ENCODE measurements around the gene FIGNL1. TPM values are rescaled to one million over a fixed set of nuclear protein-coding genes. Genes with fewer than 3 reads are reported as not detected.

The FIGNL1 gene
- total and polyA plus RNA-seq, 2 donors (not counting 3 experiments of a cell fraction or from before 2014, with no cell fraction given): 20.8 to 49.3 TPM

- no peaks in the 10 kb centered on the region for H3K27me3 ChIP-seq (ENCODE audit: control insufficient read depth in 2 of 2, insufficient read depth in 2 of 2, low read length in 2 of 2)
- H3K79me2 ChIP-seq (ENCODE audit: control insufficient read depth, insufficient read depth, low read length): no peaks in the 10 kb centered on the region
- no peaks in the 10 kb centered on the region for H3K36me3 ChIP-seq (ENCODE audit: control insufficient read depth in 2 of 2, extremely low read depth in 1 of 2, insufficient read depth in 2 of 2, low read length in 2 of 2)
- H3K4me2 ChIP-seq (ENCODE audit: insufficient read depth, low read length): no peak overlapping the region
- TF ChIP-seq MYC (IDR thresholded peaks at IDR 0.05; ENCODE audit: low read depth, low read length) (no peak), MAX (IDR thresholded peaks at IDR 0.05; ENCODE audit: insufficient read depth, insufficient read length) (no peak), EZH2 (IDR thresholded peaks at IDR 0.05; ENCODE audit: borderline replicate concordance, low read depth, low read length, severe bottlenecking) (no peak), CTCF (IDR thresholded peaks at IDR 0.05; ENCODE audit: extremely low read depth in 1 of 2, insufficient read depth in 1 of 2, low read depth in 1 of 2, low read length in 2 of 2) (peak in 1 of 2 donors; percentile 9), GATA2 (IDR thresholded peaks at IDR 0.05; ENCODE audit: insufficient read depth, insufficient read length, low read depth, low read length) (no peak)
- ChIA-PET POLR2A (no interaction called here), CTCF (interaction anchor here (1.0 kb wide), 1 partner anchor 53 kb away, joined by 3 read pairs; no protein-coding TSS in a partner anchor)
- no peak overlapping the region for H3K27ac ChIP-seq (ENCODE audit: insufficient read depth, low read depth, low read length)
- FAIRE-seq (no peak), DNase-seq (ENCODE audit: low read depth, low spot score) (no peak)
- H3K9ac ChIP-seq (replicated peaks; ENCODE audit: extremely low read depth, insufficient read depth, low read length): no peak overlapping the region
- no TSS peak for BruUV-seq (replicated peaks)
- no peaks in the 10 kb centered on the region for H3K9me3 ChIP-seq (replicated peaks; ENCODE audit: control insufficient read depth, insufficient read depth, low read length)
- intact Hi-C loops (cut with micrococcal nuclease) (no loop called here), dilution Hi-C loops (cut with MboI; ENCODE audit: extremely low pct_ligation_motif_present, low sequenced_read_pairs) (no loop called here)
- H4K20me1 ChIP-seq (replicated peaks; ENCODE audit: control insufficient read depth, extremely low read depth, insufficient read depth, low read length): no peaks in the 10 kb centered on the region
- no peak overlapping the region for H3K4me3 ChIP-seq (replicated peaks in 1 of 3; ENCODE audit: insufficient read depth in 1 of 3, low read depth in 1 of 3, low read length in 3 of 3)
- no peaks in the 10 kb centered on the region for H3K9me1 ChIP-seq (replicated peaks; ENCODE audit: control insufficient read depth, extremely low read depth, insufficient read depth, low read length)
- no peaks in the 10 kb centered on the region for H3K4me1 ChIP-seq (ENCODE audit: control insufficient read depth, extremely low read depth, insufficient read depth, low read length)
- H2AFZ ChIP-seq (ENCODE audit: low read depth, low read length): no peak overlapping the region
These were observed 31.7 kb upstream of the FIGNL1 start for GRCh38 chr7:50481867-50482266.

- H3K9ac ChIP-seq (replicated peaks; ENCODE audit: extremely low read depth, insufficient read depth, low read length): no peak overlapping the region
- no peaks in the 10 kb centered on the region for H3K9me1 ChIP-seq (replicated peaks; ENCODE audit: control insufficient read depth, extremely low read depth, insufficient read depth, low read length)
- H3K36me3 ChIP-seq (ENCODE audit: control insufficient read depth in 2 of 2, extremely low read depth in 1 of 2, insufficient read depth in 2 of 2, low read length in 2 of 2): no peaks in the 10 kb centered on the region
- no peak for DNase-seq (ENCODE audit: low read depth, low spot score)
- no peak overlapping the region for H3K4me2 ChIP-seq (ENCODE audit: insufficient read depth, low read length)
- POLR2A ChIA-PET: no interaction called here
- H2AFZ ChIP-seq (ENCODE audit: low read depth, low read length): no peak overlapping the region
- intact Hi-C loops (cut with micrococcal nuclease) (no loop called here), dilution Hi-C loops (cut with MboI; ENCODE audit: extremely low pct_ligation_motif_present, low sequenced_read_pairs) (no loop called here)
- no peak for FAIRE-seq
- no peaks in the 10 kb centered on the region for H4K20me1 ChIP-seq (replicated peaks; ENCODE audit: control insufficient read depth, extremely low read depth, insufficient read depth, low read length)
- no peaks in the 10 kb centered on the region for H3K79me2 ChIP-seq (ENCODE audit: control insufficient read depth, insufficient read depth, low read length)
- H3K9me3 ChIP-seq (replicated peaks; ENCODE audit: control insufficient read depth, insufficient read depth, low read length): no peaks in the 10 kb centered on the region
- BruUV-seq (replicated peaks): no TSS peak
- no peak for TF ChIP-seq EZH2 (IDR thresholded peaks at IDR 0.05; ENCODE audit: borderline replicate concordance, low read depth, low read length, severe bottlenecking)
- no peak for TF ChIP-seq GATA2 (IDR thresholded peaks at IDR 0.05; ENCODE audit: insufficient read depth, insufficient read length, low read depth, low read length)
- TF ChIP-seq MAX (IDR thresholded peaks at IDR 0.05; ENCODE audit: insufficient read depth, insufficient read length): no peak
- TF ChIP-seq FOS (IDR thresholded peaks at IDR 0.05; ENCODE audit: borderline replicate concordance, insufficient read depth, low read length): no peak
- no peak for TF ChIP-seq POLR2AphosphoS5 (IDR thresholded peaks at IDR 0.05; ENCODE audit: insufficient read depth, low read depth, low read length)
- no peak for TF ChIP-seq JUN (IDR thresholded peaks at IDR 0.05; ENCODE audit: borderline replicate concordance, insufficient read depth, insufficient read length, low read depth)
- TF ChIP-seq MYC (IDR thresholded peaks at IDR 0.05; ENCODE audit: low read depth, low read length): no peak
- TF ChIP-seq POLR2A (IDR thresholded peaks at IDR 0.05; ENCODE audit: low read depth, low read length): no peak
- TF ChIP-seq CTCF (IDR thresholded peaks at IDR 0.05; ENCODE audit: extremely low read depth in 1 of 2, insufficient read depth in 1 of 2, low read depth in 1 of 2, low read length in 2 of 2): no peak
- H3K4me3 ChIP-seq (replicated peaks in 1 of 3; ENCODE audit: insufficient read depth in 1 of 3, low read depth in 1 of 3, low read length in 3 of 3): no peak overlapping the region
- no peak overlapping the region for H3K27ac ChIP-seq (ENCODE audit: insufficient read depth, low read depth, low read length)
- CTCF ChIA-PET: no interaction called here
- H3K4me1 ChIP-seq (ENCODE audit: control insufficient read depth, extremely low read depth, insufficient read depth, low read length): no peaks in the 10 kb centered on the region
- no peaks in the 10 kb centered on the region for H3K27me3 ChIP-seq (ENCODE audit: control insufficient read depth in 2 of 2, insufficient read depth in 2 of 2, low read length in 2 of 2)
These were observed 30.6 kb upstream of the FIGNL1 start for GRCh38 chr7:50480797-50481196.

All from endothelial cell of umbilical vein (primary cell).